H1 (cell line): ENCODE measurements around the gene KRTAP3-2. TPM values are rescaled to one million over a fixed set of nuclear protein-coding genes. Genes with fewer than 3 reads are reported as not detected.

Experiments used
- JUN ChIP-seq: IDR thresholded peaks from 2 replicates; pipeline ENCODE4 v1.6.1; 2011; ENCODE audit warnings: low read depth, mild to moderate bottlenecking, improper control_type of control experiment, low read length
- KDM5A ChIP-seq: fragments of 200-600 bp; IDR thresholded peaks from 2 replicates; pipeline ENCODE4 v1.7.1; 2012; ENCODE audit warnings: mild to moderate bottlenecking, low read length, inconsistent platforms, mixed read lengths
- PHF8 ChIP-seq: fragments of 200-600 bp; sonication (generic); conservative IDR thresholded peaks from 2 replicates; pipeline ENCODE4 v1.7.1; 2012; ENCODE audit warnings: low read depth, mild to moderate bottlenecking, inconsistent platforms, low read length, moderate library complexity
- SAP30 ChIP-seq: fragments of 300-600 bp; sonication (generic); IDR thresholded peaks from 2 replicates; pipeline ENCODE4 v1.7.1; 2012; ENCODE audit warnings: low read length, moderate library complexity, mild to moderate bottlenecking, inconsistent platforms; ENCODE audit not compliant: insufficient read depth, insufficient replicate concordance
- USF2 ChIP-seq: IDR thresholded peaks from 2 replicates; pipeline ENCODE4 v1.6.1; 2011; ENCODE audit warnings: low read length, improper control_type of control experiment
- ZNF274 ChIP-seq: IDR thresholded peaks from 2 replicates; pipeline ENCODE4 v1.7.0; 2012; ENCODE audit warnings: low read length, borderline replicate concordance; ENCODE audit errors: extremely low read depth
- polyA plus RNA-seq, 7 experiments: library from polyadenylated mRNA; depleted of rRNA in 3 of 7; stranded (reverse) in 5 of 7; unstranded in 2 of 7; fragments of >200 nt in 5 of 7; fragments of 200-250 nt in 2 of 7; gene quantifications; 1 replicate in 5 of 7; 2 replicates in 1 of 7; 4 replicates in 1 of 7; pipeline versions ENCODE4 v1.2.1 to v1.2.3, GENCODE V29; 2011 to 2013; ENCODE audit warnings: missing spikeins in 2 of 7, mixed read lengths in 2 of 7
- total RNA-seq: library from RNA; stranded (reverse); fragmentation: NEBNext Ultra II Directional; extraction: Animal tissue kit (Norgen Biotek cat#: 25700); gene quantifications from 2 replicates; pipeline ENCODE4 v1.2.1, GENCODE V29; 2021

KRTAP3-2 gene
- total and polyA plus RNA-seq, 2 of the 8 experiments (the other 6 are each of a cell fraction or from before 2014, with no cell fraction given) = not detected

- TF ChIP-seq PHF8 (no peak), USF2 (no peak), ZNF274 (no peak), JUN (no peak), KDM5A (no peak), SAP30 (no peak)
- TF ChIP-seq, all 59 proteins: peak for 0
These were observed 24.2 kb downstream of the KRTAP3-2 start (continued) for GRCh38 chr17:40975516-40975915.
